Liver (tissue), 9 donors: ENCODE results near the gene AP4E1. TPM values are rescaled to one million over a fixed set of nuclear protein-coding genes. Genes with fewer than 3 reads are reported as not detected.

Experiments
- DNase-seq: peaks from one replicate; pipeline ENCODE4 v3.0.0-alpha.2; 2017; ENCODE audit warnings: low spot score
- H3K27ac ChIP-seq, 2 donors: one replicate each; pipeline ENCODE4 v1.7.0; 2013; ENCODE audit warnings: inconsistent platforms in 2 of 2, low read length in 2 of 2, control low read depth in 1 of 2, low read depth in 1 of 2, mild to moderate bottlenecking in 1 of 2
- H3K27me3 ChIP-seq, 4 donors: one replicate each; pipeline versions ENCODE4 v1.6.1 to v1.7.0; 2013; ENCODE audit warnings: low read length in 3 of 4, inconsistent platforms in 1 of 4, mild to moderate bottlenecking in 1 of 4, moderate library complexity in 1 of 4; ENCODE audit not compliant: control insufficient read depth in 4 of 4, insufficient read depth in 4 of 4
- H3K36me3 ChIP-seq, 4 donors: one replicate each; pipeline versions ENCODE4 v1.6.1 to v1.7.0; 2013; ENCODE audit warnings: low read length in 3 of 4, mild to moderate bottlenecking in 3 of 4, low read depth in 1 of 4, moderate library complexity in 1 of 4; ENCODE audit not compliant: control insufficient read depth in 4 of 4, insufficient read depth in 3 of 4
- H3K4me1 ChIP-seq, 4 donors: one replicate each; pipeline versions ENCODE4 v1.6.1 to v1.7.0; 2013; ENCODE audit warnings: low read length in 3 of 4, mild to moderate bottlenecking in 3 of 4, moderate library complexity in 1 of 4; ENCODE audit not compliant: control insufficient read depth in 4 of 4, insufficient read depth in 4 of 4
- H3K4me3 ChIP-seq, 3 donors: one replicate each; pipeline versions ENCODE4 v1.6.1 to v1.7.0; 2013; ENCODE audit warnings: low read length in 3 of 3, control low read depth in 1 of 3, low read depth in 1 of 3, mild to moderate bottlenecking in 1 of 3
- H3K9ac ChIP-seq, 2 donors: one replicate each; pipeline ENCODE4 v1.7.0; 2013; ENCODE audit warnings: low read length in 2 of 2, mild to moderate bottlenecking in 2 of 2, moderate library complexity in 2 of 2, control low read depth in 1 of 2, low read depth in 1 of 2
- H3K9me3 ChIP-seq, 4 donors: one replicate each; pipeline versions ENCODE4 v1.6.1 to v1.7.0; 2013; ENCODE audit warnings: low read length in 3 of 4; ENCODE audit not compliant: control insufficient read depth in 4 of 4
- ATF3 ChIP-seq: IDR thresholded peaks from 2 replicates; pipeline ENCODE4 v1.6.1; 2016; ENCODE audit warnings: antibody characterized with exemption
- CTCF ChIP-seq: fragments of 150-350 bp; IDR thresholded peaks from 2 replicates; pipeline ENCODE4 v1.5.1; 2017; ENCODE audit warnings: improper control_type of control experiment, low read depth, low read length; ENCODE audit not compliant: missing input control
- FOXA2 ChIP-seq: IDR thresholded peaks from 2 replicates; pipeline ENCODE4 v1.6.1; 2016; ENCODE audit warnings: antibody characterized with exemption
- GABPA ChIP-seq, 2 donors: IDR thresholded peaks in 1 of 2; conservative IDR thresholded peaks in 1 of 2; 2 replicates each; pipeline ENCODE4 v1.6.1; 2016; ENCODE audit warnings: antibody characterized with exemption in 2 of 2, mild to moderate bottlenecking in 1 of 2, moderate library complexity in 1 of 2
- HNF4A ChIP-seq, 2 donors: conservative IDR thresholded peaks; 2 replicates each; pipeline ENCODE4 v1.6.1; 2016; ENCODE audit warnings: antibody characterized with exemption in 2 of 2, mild to moderate bottlenecking in 2 of 2
- JUND ChIP-seq, 2 donors: IDR thresholded peaks; 2 replicates each; pipeline ENCODE4 v1.6.1; 2016; ENCODE audit warnings: antibody characterized with exemption in 2 of 2
- MAX ChIP-seq: IDR thresholded peaks from 2 replicates; pipeline ENCODE4 v1.6.1; 2016; ENCODE audit warnings: antibody characterized with exemption
- NR2F2 ChIP-seq: IDR thresholded peaks from 2 replicates; pipeline ENCODE4 v1.6.1; 2016; ENCODE audit warnings: antibody characterized with exemption
- REST ChIP-seq: IDR thresholded peaks from 2 replicates; pipeline ENCODE4 v1.6.1; 2016; ENCODE audit warnings: antibody characterized with exemption, mild to moderate bottlenecking
- RXRA ChIP-seq, 2 donors: IDR thresholded peaks; 2 replicates each; pipeline ENCODE4 v1.6.1; 2017 to 2018; ENCODE audit warnings: antibody characterized with exemption in 2 of 2, mild to moderate bottlenecking in 1 of 2
- TAF1 ChIP-seq: conservative IDR thresholded peaks from 2 replicates; pipeline ENCODE4 v1.6.1; 2016; ENCODE audit warnings: antibody characterized with exemption, mild to moderate bottlenecking
- polyA plus RNA-seq, 2 donors: library from polyadenylated mRNA; stranded (reverse) in 1 of 2; unstranded in 1 of 2; fragments of 200-250 nt in 1 of 2; fragments of >200 nt in 1 of 2; fragmentation: Nextera tagmentation in 1 of 2; extraction: Ambion mirVana in 1 of 2; gene quantifications; one replicate each; pipeline versions ENCODE4 v1.2.1 to v1.2.3, GENCODE V29; 2013 to 2015
- total RNA-seq, 2 donors: library from RNA; depleted of rRNA; stranded (reverse); fragments of >200 nt; gene quantifications; one replicate each; pipeline ENCODE4 v1.2.3, GENCODE V29; 2014
- donor health status: healthy.
- donor health status: healthy.
- donor health status: healthy.
- donor health status: healthy.
- donor health status: healthy.

AP4E1 gene
- total and polyA plus RNA-seq, 4 donors, result 1.3 to 10.2 (median 4.6) TPM

- no peak for TF ChIP-seq REST
These were observed 138.4 kb downstream of the AP4E1 start (continued) for GRCh38 chr15:51046799-51047449.

- no peaks in the 10 kb centered on the region for H3K27me3 ChIP-seq
- peaks cover 8 to 23% (median 16%) of the 10 kb centered on the region in 4 donors for H3K4me1 ChIP-seq
- TF ChIP-seq GABPA (IDR thresholded peaks at IDR 0.05 in 1 of 2, conservative IDR thresholded peaks at IDR 0.05 in 1 of 2) (no peak), CTCF (no peak), MAX (no peak), ATF3 (no peak), FOXA2 (no peak), NR2F2 (no peak), HNF4A (conservative IDR thresholded peaks at IDR 0.05) (no peak), REST (no peak), TAF1 (no peak), JUND (IDR thresholded peaks at IDR 0.05) (no peak), RXRA (IDR thresholded peaks at IDR 0.05) (no peak)
- H3K9ac ChIP-seq, result no peak overlapping the region
- DNase-seq, result no peak
- H3K27ac ChIP-seq, result no peak overlapping the region
- no peak overlapping the region for H3K4me3 ChIP-seq
- H3K9me3 ChIP-seq, result no peaks in the 10 kb centered on the region
- no peaks in the 10 kb centered on the region for H3K36me3 ChIP-seq
These were observed 139.8 kb downstream of the AP4E1 start for GRCh38 chr15:51048308-51048707.
